Adrenal gland (tissue), 5 donors: ENCODE data around the gene NBPF1.
"Not testable (repeated sequence)": the region's sequence is repeated elsewhere in the genome, so short reads cannot be mapped to it uniquely, and the experiment has no call there.

Experiments
- POLR2A ChIP-seq, 2 donors: fragments of 450-650 bp; IDR thresholded peaks; one replicate each; pipeline ENCODE4 v1.6.1; 2017; ENCODE audit warnings: antibody characterized with exemption in 2 of 2, mild to moderate bottlenecking in 2 of 2, moderate library complexity in 1 of 2
- TF ChIP-seq, protein P1 (sequence below), 6 experiments: fragments of 450-650 bp in 4 of 6; fragments of 200-600 bp in 2 of 6; sonication (generic) in 1 of 6; IDR thresholded peaks; 1 replicate in 5 of 6; 2 replicates in 1 of 6; pipeline versions ENCODE4 v1.5.1 to v1.8.0; 2016 to 2021; ENCODE audit warnings: antibody characterized with exemption in 6 of 6, mild to moderate bottlenecking in 2 of 6, moderate library complexity in 1 of 6
- donor health status: DM: no; HTN: no; CAD: no.

DNA sequence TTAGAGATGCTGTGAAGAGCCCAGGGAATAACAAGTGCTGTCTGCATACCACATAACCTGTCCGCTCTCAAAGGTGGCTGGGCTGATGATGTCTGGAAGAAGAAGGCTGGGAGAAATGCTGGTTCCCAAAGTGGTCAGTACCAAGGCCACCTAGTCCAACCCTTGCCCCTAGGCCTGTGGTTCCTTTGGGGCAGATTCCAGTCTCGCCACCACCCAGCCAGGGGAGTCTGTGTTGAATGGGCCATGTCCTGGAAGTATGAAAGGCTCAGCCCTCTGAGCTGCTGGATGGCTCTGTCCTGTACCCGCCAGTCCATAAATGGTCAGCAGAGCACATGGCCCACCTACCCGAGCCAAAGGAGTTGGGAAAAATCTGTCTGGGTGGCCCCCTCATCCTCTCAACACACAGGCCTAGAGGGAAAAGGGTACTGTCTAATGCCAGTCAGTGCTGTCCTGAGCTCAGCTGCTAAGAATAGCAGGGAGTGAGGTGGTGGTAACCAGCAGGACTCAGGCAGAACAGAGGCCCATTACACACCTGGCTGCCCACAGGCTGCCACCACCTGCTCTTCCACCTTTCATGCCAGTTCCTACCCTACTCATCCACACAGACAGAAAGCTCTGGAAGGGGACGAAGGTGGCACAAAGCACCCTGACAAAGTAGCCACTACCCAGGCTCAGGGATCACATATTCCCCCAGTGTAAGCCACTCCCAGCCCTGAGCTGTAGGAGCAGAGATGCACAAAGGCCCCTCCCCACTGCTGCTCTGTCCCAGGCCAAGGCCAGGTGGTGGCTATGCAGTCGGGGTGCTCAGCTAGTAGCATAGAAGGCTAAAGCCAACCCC is 24.8 kb upstream of the NBPF1 start:
- TF ChIP-seq, protein P1, sequence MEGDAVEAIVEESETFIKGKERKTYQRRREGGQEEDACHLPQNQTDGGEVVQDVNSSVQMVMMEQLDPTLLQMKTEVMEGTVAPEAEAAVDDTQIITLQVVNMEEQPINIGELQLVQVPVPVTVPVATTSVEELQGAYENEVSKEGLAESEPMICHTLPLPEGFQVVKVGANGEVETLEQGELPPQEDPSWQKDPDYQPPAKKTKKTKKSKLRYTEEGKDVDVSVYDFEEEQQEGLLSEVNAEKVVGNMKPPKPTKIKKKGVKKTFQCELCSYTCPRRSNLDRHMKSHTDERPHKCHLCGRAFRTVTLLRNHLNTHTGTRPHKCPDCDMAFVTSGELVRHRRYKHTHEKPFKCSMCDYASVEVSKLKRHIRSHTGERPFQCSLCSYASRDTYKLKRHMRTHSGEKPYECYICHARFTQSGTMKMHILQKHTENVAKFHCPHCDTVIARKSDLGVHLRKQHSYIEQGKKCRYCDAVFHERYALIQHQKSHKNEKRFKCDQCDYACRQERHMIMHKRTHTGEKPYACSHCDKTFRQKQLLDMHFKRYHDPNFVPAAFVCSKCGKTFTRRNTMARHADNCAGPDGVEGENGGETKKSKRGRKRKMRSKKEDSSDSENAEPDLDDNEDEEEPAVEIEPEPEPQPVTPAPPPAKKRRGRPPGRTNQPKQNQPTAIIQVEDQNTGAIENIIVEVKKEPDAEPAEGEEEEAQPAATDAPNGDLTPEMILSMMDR (IDR thresholded peaks at IDR 0.05), result not testable (repeated sequence)
- TF ChIP-seq POLR2A (IDR thresholded peaks at IDR 0.05), result not testable (repeated sequence)
